GM03348 (cell line): ENCODE results near the gene FREM3.

ENCODE experiments used
- DNase-seq: peaks from one replicate; pipeline ENCODE4 v3.0.0; 2012; ENCODE audit warnings: low spot score

Gene FREM3

DNA sequence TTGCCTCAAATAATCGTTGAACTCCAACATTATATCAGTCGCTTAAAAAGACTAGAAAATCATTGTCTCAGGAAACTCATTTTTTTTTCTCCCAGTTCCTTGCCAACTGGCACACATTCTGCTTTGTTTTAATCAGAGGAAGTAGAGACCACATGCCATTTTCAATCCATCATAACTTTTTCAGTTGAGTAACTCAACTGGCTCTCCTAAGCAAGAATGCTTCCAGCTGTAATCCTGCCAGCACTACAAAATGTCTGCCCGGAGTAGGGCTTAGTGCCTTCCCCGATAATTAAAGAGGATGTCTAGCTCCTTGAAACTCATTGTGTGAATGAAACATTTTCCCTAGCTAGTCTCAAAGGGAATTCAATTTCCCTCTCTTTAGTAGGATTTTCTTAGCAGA lies 33.0 kb downstream of the FREM3 start:
- peak; percentile 70 for DNase-seq

DNA sequence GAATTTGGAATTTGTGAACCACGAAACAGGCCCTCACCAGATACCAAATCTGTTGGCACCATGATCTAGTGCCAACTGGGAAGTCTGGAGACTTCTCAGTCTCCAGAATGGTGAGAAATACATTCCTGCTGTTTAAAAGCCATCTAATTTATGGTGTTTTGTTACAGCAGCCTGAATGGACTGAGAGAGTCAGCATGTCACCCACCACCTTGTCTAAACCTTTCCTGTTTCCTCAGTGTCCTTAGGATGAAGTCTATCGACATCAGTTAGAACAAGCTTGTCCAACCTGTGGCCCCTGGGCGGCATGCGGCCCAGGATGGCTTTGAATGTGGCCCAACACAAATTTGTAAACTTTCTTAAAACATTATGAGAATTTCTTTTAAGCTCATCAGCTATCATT lies 42.1 kb downstream of the FREM3 start:
- no peak for DNase-seq

DNA sequence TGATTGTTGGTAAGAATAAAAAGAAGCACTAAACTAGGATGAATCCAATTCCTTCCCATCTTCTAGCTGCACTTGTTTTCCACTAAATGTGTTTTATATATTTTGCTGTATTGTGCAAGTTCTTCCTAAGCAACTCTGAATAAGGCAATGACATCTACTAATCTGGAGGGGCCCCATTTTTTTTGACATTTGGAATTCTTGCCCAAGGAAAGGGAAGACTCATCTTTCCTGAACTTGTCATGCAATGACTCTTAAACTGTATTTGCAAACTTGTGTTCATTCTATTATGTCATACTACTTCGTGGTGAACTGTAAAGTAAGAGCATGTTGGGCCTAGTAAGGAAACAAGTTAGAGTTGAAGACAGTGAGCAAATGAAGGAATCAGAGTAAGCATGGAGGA lies 45.9 kb downstream of the FREM3 start:
- DNase-seq = no peak

DNA sequence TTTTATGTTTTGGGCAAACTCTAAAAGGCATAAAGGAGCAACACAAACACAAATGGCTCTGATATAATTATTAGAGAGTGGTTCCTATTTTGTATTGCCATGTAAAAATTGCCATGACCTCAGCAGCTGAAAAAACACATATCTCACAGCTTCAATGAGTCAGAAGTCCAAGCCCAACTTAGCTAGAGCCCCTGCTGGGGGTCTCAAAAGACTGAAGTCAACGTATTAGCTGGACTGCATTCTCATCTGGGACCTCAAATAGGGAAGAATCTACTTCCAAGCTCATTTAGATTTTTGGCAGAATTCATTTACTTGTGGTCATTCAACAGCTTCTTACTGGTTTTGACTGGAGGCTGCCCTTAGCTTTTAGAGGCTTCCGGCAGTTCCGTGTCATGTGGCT lies 47.4 kb downstream of the FREM3 start:
- DNase-seq = no peak

DNA sequence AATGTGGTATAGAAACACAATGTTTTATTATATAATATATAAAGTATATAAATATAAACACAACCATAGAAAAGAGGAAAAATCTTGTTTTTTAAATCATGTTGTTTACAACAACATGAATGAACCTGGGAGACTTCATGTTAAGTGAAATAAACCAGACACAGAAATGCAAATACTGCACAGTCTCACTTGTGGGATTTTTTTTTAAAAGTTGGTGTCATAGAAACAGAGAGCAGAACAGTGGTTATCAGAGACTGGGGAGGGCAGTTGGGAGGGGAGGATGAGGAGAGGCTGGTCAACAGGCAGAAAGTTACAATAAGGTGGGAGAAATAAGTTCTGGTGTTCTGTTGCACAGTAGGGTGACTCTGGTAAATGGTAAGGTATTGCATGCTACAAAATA lies 57.1 kb downstream of the FREM3 start:
- DNase-seq = no peak

DNA sequence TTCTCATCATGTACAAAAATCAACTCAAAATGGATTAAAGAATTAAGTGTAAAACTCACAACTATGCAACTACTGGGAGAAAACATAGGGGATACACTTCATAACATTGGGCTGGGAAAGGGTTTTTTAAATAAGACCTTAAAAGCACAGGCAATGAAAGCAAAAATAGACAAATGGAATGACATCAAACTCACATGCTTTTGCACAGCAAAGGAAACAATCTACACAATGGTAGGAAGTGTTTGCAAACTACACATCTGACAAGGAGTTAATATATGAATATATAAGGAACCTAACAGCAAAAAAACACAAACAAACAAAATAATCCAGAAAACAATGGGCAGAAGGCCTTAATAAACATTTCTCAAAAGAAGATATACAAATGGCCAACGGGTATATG lies 57.9 kb downstream of the FREM3 start:
- DNase-seq = no peak

DNA sequence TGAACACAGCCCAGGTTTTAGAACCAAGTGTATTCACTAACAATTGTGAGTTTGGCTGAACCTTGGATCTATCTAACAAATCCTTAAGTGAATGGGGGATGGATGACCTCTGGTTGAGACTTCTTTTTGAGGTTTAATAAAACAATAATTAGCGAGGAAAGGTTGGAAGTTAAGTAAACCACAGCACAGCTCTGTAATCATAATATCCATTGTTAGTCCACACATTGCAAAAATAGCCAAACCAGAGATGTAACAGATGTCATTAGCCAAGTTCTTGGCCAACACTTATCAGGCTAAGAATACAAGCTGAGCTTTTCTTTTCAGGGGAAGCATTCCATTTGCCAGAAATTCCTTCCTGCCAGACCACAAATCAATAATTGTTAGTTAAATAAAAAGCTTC lies 59.1 kb downstream of the FREM3 start:
- DNase-seq = peak; percentile 9

DNA sequence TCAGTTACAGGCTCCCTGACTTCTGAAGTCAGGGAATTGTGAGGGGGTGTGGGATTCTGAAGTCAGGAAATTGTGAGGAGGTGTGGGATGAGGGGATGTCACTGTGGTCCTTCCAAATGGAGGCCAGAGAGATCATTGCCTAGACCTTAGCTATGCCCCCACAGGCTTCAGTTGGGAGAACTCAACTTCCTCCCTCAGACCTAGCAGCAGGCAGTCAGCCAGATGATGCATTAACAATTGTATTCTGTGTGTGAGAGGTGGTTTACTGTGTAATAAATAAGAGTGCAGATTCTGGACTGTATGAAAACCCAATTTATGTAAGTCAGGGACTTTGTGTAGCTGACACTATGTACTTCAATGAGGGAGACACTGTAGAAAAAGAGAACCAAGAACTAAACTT lies 65.7 kb downstream of the FREM3 start:
- DNase-seq = no peak

DNA sequence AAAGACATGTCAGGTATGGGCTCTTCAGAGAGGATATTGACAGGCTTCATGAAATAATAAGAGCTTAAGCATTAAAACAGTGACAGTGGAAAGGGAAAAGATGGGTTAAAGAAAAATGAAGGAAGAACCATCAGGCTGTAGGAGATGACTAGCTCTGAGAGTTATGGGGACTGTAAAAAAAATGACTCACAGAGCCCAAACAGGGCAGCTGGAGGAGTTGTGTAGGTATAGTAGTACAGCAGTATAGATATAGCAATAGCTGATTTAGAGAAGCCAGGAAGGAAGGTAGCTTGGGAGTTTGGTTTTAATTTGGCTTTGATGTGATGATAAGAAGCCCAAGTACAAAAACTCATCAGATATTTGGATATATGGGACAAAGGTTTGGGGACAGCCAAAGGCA lies 66.6 kb downstream of the FREM3 start:
- DNase-seq = no peak

DNA sequence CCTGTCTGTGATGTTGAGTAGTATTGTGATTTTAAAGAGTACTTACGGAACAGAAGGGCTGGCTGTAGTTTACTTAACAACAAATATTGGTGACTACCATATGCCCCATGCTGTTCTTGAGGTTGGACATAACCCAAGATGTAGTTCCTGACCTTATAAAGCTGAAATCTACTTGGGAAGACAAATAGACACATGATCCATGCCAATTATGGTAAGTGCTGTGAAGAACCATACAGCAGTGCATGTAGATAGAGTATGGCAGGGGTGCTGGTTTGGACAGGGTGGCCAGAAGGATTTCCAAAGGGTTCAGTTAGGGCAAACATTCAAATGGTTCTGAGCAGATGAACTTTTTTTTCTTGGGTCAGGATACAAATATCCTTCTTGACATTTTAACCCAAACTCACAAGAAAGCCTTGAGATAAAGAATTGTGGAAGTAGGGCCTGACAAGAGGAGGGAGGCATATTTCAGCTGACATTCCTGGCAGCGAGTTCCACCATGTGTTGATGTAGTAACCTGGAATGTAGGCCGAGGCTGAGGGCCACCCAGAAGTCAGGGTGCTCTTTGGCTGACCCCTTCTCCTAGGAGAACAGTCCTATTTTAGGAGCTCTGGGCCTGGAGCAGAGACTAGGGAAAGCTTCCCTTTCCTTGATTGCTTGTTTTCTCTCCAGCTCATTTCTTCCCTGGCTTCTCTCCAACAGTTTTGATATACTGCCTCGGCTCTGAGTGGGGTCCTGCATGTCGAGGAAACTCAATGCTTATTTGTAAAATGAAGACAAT lies 74.2 kb downstream of the FREM3 start:
- peak; percentile 69 for DNase-seq

DNA sequence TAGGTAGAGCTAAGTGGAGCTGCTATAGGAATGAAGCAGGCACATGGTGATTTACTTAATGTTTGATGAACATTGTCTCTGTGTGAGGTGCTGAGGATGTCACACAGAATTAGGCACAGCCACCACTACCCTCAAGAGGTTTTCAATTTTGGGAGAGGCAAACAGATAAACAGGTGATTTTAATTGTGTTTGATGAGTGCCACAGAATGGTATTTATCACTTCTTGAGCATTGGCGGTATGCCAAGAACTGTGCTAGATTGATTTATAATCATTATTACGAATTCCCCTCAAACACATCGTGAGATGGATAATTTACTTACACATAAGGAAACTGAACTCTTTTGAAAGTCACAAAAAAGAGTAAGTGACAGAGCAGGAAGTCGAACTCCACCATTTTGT lies 74.8 kb downstream of the FREM3 start:
- no peak for DNase-seq

DNA sequence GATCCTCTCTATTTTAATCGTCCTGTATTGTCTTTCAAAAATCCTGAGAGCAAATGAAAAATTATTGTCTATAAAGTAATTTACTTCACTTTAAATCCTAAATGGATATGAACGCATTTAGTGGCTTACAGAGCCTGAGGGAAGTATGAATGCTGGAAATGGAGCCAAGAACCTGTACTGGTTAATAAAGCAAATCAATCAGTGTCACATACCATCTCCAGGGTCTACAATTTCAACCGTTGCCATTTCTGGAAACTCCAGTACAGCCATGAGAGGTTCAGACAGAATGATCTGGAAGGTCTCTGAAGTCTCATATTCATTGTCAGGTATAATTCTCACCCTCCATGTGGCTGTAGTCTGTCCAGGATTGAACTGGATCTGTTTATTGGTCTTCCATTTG lies 76.6 kb downstream of the FREM3 start:
- no peak for DNase-seq

DNA sequence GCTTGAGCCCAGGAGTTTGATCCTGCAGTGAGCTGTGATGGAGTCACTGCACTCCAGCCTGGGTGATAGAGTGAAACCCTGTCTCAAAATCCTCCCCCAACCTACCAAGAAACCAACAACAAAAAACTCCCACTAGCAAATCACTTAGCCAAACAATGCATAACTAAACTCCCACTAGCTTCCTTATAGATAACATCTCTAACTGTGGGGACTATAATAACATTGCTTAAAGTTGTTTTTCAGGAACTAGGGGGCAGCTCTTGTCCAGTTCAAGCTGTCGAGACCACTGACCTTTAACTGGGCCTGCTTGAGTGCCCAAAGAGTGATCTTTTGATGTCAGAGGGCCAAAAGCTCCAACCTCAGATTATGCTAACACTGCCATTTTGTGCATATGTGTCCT lies 81.7 kb downstream of the FREM3 start:
- DNase-seq = no peak

DNA sequence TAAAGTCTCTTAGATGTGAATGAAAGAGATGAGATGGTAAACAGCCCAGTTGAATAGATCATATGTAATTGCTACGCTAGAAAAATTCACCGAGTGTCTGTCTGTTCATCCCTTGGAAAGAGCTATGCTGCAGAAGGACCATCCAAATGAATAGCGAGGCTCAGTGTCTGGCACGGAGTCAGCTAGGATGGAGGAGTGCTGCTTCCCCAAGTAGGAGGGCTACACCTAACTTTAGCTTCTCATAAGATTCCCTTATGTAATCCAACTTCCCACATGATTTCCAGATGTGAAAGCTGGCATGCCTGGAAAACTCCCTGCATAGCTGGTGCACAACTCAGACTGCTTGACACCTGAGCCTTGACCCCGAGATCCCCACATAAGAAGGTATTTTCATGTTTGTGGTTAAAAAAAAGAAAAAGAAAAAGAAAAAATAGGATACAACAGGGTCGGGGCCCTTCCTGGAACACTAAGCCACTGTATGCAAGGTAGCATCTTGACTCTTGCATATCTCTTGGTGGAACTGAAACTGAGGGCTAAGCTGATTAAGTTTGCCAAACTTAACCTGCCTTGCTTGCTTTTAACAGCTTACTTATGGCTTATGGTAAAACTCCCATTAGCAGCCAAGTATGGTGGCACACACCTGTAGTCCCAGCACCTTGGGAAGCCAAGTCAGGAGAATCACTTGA lies 82.3 kb downstream of the FREM3 start:
- DNase-seq = peak; percentile 23

DNA sequence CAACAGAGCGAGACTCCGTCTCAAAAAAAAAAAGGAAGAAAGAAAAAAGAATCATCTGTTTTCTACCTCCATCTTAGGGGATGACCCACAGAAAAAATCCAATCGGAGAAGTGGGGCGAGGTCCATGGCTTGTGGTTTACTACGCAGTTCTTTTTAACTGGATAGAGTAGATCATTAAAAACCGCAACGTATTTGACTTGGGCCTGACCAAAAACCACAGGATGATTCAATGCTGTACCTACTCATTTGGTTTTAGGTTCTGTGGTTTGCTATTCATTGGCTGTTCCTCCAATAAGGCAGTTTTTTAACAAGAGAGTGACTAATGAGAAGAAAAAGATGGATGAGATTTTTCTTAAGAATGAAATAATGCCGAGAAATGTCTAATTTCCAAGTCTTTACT lies 83.7 kb downstream of the FREM3 start:
- peak; percentile 50 for DNase-seq

DNA sequence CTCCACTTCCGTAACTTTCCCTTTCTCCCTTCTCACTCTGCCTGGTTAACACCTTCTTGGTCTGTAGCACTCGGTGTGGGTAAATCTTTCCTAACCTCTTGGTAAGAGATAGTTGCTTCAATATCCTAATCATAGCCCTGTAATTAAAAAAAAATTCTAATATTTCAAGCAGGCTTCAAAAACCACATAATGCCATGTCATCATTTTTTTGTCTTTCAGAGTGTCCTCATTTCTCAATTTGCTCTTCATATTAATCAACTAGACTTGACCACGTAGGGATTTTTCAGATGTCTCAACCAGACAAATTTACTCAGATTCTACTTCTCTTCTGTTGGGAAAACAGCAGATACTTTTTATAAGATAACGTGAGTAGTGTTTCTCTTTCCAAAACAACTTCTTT lies 91.0 kb downstream of the FREM3 start:
- no peak for DNase-seq

DNA sequence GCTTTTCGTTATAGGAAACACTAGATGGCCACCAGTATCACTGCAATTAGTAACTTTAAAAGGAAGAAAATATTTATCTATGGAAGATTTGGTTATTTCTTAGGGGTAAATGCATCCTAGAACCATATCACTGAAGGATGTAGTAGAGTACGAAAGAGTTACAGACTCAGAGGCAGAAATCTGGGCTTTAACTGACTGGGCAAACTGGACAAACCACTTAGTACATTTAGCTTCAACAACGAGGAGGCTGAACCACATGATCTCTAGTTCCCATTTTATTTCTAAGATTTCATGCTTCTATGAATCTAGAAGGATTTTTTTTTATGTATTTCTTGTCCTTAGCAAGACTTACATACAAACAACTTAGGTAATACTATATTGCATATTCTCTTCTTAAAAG lies 94.0 kb downstream of the FREM3 start:
- no peak for DNase-seq

DNA sequence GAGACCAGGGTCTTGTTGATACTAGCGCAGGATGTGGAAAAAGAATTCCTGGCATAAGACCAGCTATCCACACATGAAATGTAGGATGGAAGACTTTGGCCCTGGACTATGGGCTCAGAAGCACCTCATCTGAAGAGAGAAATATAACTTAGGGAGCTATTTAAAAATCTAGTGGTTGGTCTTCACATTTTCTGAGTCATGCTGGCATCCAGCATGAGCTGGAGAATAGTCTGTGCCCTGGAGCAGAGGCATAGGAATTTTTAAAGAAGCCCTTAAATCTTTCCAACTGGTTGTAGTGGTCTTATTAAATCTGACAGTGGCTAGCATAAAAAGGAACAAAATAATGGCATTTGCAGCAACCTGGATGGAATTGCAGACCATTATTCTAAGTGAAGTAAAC lies 100.6 kb downstream of the FREM3 start:
- peak; percentile 13 for DNase-seq

DNA sequence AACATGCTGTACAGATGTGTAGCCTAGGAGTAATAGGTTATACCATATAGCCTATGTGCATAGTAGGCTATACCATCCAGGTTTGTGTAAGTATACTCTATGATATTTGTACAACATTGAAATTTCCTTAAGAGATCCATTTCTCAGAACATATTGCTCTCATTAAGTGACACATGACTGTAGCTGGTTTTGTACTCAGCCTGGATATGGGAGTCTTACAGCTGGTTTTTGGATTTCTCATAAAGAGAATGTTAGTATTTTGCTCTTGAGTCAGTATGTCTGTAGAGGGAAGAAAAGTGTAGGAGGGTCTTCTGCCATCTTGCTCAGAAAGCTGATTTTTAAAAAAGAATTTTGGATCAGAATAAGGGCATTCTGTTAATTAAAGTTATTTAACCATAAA lies 101.7 kb downstream of the FREM3 start:
- DNase-seq = no peak

DNA sequence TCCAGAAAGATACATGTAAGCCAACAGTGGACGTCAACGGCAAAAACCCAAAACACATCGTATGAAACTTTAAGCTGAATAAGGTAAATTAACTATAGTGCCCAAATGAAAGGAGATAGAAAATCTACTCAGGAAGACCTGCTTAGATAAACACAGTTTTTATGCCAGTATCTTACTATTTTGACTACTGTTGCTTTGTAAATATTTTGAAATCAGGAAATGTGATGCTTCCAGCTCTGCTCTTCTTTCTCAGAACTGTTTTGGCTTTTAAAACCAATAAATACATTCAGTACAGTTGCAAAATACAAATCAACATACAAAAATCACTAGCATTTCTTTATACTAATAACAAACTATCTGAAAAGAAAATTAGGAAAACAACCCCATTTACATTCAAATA lies 103.2 kb downstream of the FREM3 start:
- DNase-seq = no peak

DNA sequence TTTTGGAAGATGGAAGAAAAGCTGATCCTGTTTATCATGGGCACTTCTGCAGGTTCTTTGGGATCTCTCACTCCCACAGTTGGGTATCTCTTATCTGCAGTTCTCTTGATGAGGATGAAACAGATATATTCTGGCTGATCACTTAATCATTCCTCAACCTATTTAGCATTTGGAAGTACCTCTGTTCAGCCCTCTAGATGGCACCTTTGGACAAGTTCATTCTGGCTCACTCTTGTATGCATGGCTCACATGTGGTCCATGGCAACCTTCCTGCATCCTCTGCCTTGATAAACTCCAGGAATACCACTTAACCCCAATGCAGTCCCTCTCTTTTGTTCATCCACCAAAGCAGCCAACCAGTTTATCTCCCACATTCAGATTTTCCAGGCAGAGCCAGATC lies 112.8 kb downstream of the FREM3 start:
- DNase-seq = peak; percentile 8

DNA sequence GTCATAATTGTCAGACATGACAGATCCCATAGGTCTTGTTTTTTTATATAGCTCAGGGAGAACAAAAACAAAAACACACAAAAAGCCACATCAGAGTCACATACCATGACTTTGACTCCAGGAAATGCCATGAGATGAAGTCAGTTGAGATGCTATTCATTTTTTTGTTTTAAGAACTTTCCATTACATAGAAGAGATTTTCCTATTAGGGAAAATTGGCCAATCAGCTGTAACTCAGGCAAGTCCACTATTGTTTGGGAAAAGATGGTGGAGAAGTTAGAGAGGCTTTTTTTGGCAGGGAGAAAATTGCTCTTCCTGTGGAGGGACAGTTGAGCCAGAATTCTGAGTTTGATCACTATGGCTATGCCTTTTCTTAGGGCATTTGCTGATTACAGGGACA lies 114.4 kb downstream of the FREM3 start:
- DNase-seq = peak; percentile 32

DNA sequence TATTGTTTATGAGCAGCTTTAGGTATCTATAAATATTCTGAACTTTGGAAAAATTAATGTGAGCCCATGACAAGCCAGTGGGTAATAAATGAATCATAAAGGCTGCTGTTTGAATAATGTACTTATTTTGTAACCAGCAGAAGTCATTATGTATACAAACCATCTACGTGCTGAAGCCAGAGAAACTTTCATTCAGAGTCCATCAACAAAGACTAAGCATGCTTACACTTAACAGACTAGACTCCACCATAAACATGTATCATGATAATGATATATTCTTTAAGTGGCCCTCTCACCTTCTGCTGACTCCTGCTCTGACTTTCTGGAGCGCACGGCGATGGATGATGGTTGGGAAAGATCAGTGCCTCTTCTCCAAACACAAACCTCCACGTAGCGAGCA lies 114.9 kb downstream of the FREM3 start:
- DNase-seq = no peak

DNA sequence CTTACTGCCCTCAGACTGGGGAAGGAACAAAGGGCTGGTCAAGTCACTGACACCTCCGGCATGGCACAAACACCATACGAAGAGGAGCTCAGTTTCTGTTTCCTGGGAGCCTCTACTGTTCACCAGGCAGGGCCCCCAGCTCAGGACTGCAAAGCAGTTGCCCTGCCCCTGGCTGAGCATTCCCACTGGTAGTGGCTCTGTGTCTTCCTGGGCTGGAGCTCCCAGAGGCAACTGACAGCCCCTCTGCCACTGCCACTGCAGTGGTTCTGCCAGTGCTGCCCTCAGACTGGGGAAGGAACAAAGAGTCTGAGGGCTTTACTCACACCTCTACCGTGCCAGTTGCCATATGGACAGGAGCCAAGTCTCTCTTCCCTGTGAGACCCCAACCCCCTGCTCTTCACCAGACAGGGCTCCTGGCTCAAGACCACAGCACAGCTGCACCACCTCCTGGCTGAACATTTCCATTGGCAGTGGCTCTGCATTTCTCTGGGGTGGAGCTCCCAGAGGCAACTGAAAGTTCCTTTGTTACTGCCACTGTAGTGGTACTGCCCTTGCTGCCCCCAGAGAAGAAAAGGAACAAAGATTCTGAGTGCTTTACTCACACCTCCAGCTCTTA lies 119.0 kb downstream of the FREM3 start:
- no peak for DNase-seq
